ELF-1 (cell line): ENCODE data around the gene L3MBTL1.
"Not testable (repeated sequence)": the region's sequence is repeated elsewhere in the genome, so short reads cannot be mapped to it uniquely, and the experiment has no call there.

Experiments used
- DNase-seq: peaks from one replicate; pipeline ENCODE4 v3.0.0-alpha.2; 2016; ENCODE audit warnings: low read depth, low spot score

Gene L3MBTL1

GRCh38 chr20:43559147-43559987 is 51.9 kb downstream of the L3MBTL1 start:
- DNase-seq: no peak

- DNase-seq: peak; percentile 11
Measured at GRCh38 chr20:43560974-43561373, 53.5 kb downstream of the L3MBTL1 start.

- DNase-seq: no peak
Measured at GRCh38 chr20:43563429-43563828, 55.9 kb downstream of the L3MBTL1 start.

GRCh38 chr20:43563991-43564390 is 56.5 kb downstream of the L3MBTL1 start:
- DNase-seq: no peak

- DNase-seq: no peak
Measured at GRCh38 chr20:43564455-43564854, 57.0 kb downstream of the L3MBTL1 start.

DNA sequence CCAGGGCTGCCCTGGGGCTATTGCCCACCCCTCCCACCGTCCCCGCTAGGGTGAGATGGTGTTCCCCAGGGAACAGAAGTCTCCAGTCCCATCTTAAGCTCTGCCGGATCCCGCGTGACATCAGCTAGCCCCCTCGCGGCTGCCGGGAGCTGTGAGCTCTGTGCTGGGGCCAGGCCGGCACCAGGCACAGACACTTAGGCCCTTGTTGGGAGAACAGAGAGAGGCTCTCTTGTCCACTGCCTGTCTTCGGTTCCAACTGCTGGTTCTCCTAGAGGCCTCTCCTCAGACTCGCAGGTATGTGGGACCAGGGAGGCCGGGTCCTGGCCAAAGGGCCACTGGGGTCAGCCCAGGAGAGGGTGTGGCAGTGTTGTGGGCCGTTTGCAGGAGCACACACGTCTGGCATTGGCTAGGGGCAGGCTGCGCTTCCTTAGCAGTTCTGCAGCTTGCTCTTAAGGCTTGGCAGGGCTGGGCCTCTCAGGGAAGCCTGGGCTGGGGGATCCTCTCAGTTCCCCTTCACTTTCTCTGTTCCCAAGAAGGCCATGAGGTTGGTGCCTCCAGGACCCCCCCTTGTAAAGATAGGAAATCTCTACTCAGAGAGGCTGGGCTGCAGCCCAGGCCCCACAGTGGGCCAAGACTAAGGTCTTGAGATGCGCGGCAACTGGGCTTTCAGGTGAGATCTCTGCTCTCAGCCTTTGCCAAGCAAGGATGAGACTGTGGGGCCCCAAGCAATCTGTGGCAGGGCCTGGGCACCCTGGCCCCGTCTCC is 57.7 kb downstream of the L3MBTL1 start:
- peak; percentile 29 for DNase-seq

DNA sequence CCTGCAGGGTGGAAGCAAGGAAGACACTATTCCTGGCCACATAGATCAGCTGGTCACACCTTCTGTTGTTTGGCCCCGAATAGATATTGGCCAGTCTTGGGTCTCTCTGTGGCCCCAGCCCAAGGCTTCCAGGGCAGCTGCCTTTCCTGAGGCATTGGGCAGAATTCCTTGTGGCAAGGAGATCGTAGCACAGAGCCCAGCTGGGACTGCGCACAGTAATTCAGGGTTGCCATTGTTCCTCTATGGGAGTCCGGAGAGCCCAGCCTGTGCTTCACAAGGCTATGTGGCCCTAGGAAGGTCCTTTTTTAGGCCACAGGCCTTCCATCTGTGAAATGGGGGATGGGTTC is 58.2 kb downstream of the L3MBTL1 start:
- no peak for DNase-seq

- DNase-seq: no peak
Measured at GRCh38 chr20:43567477-43567876, 60.0 kb downstream of the L3MBTL1 start.

DNA sequence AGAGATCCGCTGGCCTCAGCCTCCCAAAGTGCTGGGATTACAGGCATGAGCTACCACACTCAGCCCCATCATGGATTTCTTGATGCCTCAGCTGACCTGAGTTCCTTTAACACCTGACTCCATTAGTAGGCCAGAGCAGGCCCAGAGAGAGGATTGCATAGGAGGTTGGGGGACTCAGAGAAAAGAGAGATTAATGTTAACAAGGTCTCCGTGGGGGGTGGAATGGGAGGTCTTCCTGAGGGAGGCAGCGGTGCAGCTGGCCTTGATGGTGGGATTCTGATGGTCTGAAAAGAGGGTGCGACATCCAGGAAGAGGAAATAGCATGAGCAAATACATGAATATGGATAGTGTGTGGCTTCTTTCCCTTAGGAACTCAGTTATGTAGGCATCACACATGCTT is 61.2 kb downstream of the L3MBTL1 start:
- DNase-seq: no peak

DNA sequence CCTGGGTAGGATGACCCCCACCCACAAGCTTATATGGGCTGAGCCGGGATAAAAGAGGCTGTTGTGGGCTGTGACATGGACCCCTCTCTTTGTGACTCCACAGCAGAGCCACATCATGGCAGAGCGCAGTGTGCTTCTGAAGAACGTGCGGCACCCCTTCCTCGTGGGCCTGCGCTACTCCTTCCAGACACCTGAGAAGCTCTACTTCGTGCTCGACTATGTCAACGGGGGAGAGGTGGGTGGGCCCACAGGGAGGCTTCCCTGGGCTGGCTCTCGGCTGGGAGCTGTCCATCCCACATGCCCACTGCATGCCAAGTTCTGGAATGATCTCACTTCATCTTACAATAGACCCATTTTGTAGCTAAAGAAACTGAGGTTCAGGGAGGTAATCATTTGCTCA is 61.8 kb downstream of the L3MBTL1 start:
- no peak for DNase-seq

DNA sequence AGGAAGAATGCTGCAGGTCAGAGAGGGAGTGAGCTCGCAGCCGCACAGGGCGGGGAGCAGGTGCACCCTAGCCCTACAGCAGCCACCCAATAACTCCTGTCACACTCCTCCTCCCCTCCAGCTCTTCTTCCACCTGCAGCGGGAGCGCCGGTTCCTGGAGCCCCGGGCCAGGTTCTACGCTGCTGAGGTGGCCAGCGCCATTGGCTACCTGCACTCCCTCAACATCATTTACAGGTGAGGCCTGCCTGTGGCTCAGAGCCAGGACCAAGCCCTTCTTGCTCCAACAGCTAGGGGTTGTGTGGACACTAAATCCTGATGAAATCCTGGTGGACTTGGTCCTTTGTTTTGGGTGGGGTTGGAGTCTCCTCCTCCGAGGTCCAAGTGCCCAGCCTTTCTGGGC is 63.0 kb downstream of the L3MBTL1 start:
- no peak for DNase-seq

DNA sequence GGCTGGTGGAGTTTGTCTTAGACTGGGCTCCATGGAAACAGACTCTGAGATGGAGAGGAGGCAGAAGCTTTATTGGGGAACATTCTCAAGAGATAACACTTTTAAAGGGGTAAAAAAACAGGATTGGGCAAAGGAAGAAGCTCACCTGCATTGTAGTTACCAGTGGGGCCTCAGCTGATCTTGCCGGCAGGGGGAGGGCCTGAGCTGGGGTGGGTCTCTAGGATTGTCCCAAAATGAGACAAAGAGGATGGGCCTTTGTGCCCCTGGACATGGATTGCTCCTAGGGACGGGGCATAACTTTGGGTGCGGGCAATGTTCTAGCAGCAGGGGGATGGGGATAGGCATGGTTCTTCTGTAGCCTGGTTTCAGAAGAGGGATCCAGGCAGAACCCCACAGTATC is 63.8 kb downstream of the L3MBTL1 start:
- no peak for DNase-seq

- DNase-seq: no peak
Measured at GRCh38 chr20:43571771-43572170, 64.3 kb downstream of the L3MBTL1 start.

DNA sequence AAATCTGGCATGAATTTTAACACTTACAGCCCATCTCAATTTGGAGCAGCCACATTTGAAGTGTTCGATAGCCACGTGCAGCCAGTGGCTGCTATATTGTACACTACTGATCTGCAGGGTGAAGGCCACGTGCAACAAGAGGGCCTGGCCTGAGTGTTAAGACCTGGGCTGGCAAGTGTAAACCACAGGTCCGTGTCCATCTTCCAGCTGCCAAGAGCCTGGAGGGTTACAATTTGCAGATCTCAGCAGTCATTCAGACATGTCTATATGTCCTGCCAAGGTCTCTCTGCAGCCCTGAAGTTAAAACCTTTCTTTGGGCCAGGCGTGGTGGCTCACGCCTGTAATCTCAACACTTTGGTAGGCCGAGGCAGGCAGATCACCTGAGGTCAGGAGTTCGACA is 65.4 kb downstream of the L3MBTL1 start:
- no peak for DNase-seq

GRCh38 chr20:43576108-43576507 is 68.6 kb downstream of the L3MBTL1 start:
- DNase-seq: no peak

DNA sequence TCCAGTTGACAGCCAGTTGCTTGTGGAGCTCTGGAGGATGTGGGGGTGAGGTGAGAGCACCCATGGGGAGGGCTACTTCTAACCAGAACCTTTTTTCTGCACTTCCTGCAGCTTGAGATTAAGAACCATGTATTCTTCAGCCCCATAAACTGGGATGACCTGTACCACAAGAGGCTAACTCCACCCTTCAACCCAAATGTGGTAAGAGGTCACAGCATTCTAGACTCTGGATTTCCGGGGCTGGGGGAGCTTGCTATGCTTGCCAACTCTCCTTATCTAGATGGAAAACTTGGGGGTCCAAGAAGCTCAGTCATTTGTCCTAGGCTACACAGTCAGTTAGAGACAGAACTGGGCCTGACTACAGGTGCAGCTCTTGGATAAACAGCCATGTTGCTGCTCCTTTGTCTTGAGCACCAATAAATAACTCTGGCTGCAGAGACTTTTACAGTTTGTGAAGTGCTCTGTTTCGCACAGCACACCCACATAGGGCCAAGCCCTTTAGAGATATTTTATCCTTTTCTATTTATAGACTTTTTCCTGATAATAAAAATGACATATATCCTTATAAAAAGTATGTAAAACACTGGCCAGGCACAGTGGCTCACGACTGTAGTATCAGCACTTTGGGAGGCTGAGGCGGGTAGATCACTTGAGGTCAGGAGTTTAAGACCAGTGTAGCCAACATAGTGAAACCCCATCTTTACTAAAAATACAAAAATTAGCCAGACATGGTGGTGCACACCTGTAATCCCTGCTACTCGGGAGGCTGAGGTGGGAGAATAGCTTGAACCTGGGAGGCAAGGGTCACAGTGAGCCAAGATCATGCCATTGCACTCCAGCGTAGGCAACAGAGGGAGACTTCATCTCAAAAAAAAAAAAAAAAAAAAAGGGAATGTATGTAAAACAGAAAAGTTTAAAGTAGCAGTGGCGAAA is 72.6 kb downstream of the L3MBTL1 start:
- no peak for DNase-seq

- DNase-seq: no peak
Measured at GRCh38 chr20:43583133-43583864, 75.8 kb downstream of the L3MBTL1 start.

DNA sequence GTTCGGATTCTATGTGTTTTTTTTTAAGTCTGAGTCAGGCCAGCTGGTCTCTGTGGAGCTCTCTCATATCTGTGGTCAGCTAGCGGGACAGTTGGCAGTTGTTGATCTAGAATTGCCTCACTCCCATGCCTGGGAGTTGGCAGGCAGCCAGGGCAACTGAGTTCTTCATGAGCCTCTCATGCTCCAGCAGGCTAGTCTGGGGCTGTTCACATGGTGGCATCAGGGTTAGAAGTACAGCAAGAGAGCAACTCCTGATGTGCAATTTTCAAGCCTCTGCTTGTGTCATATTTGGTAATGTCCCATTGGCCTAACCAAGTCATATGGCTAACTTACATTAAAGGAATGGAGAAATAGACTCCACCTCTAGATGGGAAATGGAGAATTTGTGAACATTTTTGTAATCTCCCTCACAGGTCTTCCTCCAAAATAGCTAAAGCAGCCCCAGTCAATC is 76.5 kb downstream of the L3MBTL1 start:
- DNase-seq: no peak

GRCh38 chr20:43584448-43585136 is 77.1 kb downstream of the L3MBTL1 start:
- no peak for DNase-seq

DNA sequence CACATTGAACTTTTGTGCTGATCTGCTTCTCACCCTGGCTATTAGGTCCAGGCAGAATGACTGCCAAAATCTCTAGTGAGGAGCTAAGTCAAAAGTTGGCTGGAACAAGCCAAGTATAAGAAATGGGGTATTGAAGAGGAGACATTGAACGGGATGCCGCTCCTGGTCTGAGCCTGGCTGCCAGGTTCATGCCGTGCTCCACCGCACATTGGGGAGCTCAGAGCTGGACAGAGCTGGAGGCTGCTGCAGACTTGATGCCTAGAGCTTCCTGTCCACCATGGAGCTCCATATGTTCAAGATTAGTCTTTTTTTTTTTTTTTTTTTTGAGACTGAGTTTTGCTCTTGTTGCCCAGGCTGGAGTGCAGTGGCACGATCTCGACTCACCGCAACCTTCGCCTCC is 79.1 kb downstream of the L3MBTL1 start:
- no peak for DNase-seq

DNA sequence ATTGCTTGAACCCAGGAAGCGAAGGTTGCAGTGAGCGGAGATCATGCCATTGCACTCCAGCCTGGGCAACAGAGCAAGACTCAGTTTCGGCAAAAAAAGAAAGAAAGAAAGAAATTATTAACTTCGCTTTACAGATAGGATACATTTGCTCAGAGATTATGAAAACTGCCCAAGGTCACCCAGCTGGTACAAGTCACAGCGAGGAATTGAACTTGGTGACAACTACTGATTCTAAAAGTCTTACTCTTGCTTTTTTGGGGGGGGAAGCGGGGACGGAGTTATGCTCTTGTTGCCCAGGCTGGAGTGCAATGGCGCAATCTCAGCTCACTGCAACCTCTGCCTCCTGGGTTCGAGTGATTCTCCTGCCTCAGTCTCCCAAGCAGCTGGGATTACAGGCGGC is 81.0 kb downstream of the L3MBTL1 start:
- not testable (repeated sequence) for DNase-seq
